SJSA1 (cell line): ENCODE results near the gene DNPEP. TPM values are rescaled to one million over a fixed set of nuclear protein-coding genes. Genes with fewer than 3 reads are reported as not detected.

Experiments used
- DNase-seq, 2 experiments: peaks; one replicate each; pipeline ENCODE4 v3.0.0-alpha.2; 2015 to 2020; ENCODE audit warnings: low spot score in 2 of 2, low read depth in 1 of 2
- H3K27ac ChIP-seq: fragments of 250-450 bp; sonication (Bioruptor Pico); 2 replicates; pipeline ENCODE4 v1.5.1; 2020; ENCODE audit warnings: mild to moderate bottlenecking, moderate library complexity
- H3K27me3 ChIP-seq: fragments of 250-450 bp; sonication (Bioruptor Pico); replicated peaks from 2 replicates; pipeline ENCODE4 v1.5.1; 2020; ENCODE audit warnings: mild to moderate bottlenecking, moderate library complexity
- H3K36me3 ChIP-seq: fragments of 250-450 bp; sonication (Bioruptor Pico); 2 replicates; pipeline ENCODE4 v1.5.1; 2020; ENCODE audit warnings: mild to moderate bottlenecking
- H3K4me1 ChIP-seq: fragments of 250-450 bp; sonication (Bioruptor Pico); replicated peaks from 2 replicates; pipeline ENCODE4 v1.6.1; 2021; ENCODE audit warnings: mild to moderate bottlenecking
- H3K4me3 ChIP-seq: fragments of 250-450 bp; sonication (Bioruptor Pico); 2 replicates; pipeline ENCODE4 v1.5.1; 2020; ENCODE audit warnings: mild to moderate bottlenecking
- H3K9me3 ChIP-seq: fragments of 250-450 bp; sonication (Bioruptor Pico); replicated peaks from 2 replicates; pipeline ENCODE4 v1.5.1; 2020; ENCODE audit warnings: mild to moderate bottlenecking
- total RNA-seq: library from RNA; depleted of rRNA; stranded (reverse); fragments of >200 nt; shearing (Covaris generic); gene quantifications from 2 replicates; pipeline ENCODE4 v1.2.3, GENCODE V29; 2014; rRNA removed

DNPEP gene
- total RNA-seq, result 25.5 and 56.1 TPM in 2 replicates

DNA sequence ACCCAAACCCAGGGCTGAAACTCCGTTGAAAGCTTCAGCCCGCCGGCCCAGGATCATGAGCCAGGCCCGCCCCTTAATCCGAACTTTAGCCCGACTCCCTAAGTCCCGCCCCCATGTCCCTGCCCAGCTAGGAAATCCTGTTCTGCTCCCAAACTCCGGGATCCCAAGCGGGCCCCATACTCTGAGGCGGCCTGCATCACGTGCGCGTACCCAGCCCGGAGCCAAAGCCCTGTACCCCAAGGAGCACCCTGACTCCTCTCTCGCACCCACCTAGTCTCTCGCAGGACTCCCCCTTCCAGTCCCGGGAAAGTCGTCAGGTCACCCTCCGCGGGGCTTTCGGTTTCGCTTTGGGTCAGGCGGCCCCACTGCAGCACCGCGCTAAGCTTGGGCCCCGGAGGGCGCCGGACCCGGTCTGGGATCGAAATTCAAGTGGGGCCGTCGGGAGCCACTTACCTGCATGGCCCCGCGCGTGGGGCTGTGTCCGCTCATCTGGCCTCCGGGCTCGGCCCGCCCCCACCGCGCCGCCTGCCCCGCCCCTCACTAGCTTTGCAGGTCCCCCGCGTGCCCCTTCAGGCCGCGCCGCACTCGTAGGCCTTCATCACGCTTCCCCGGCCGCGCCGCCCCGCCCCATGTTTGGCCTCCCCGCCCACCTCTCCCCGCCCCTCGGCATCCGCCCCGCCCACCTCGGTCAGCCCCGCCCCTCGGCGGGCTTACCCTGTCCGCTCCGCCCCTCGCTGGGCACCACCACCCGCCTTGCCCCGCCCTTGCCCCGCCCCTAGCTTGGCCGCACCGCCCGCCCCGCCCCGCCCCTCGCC lies at the start of gene DNPEP:
Gene DNPEP (minus strand): TSS at position 607 of the 815 bp plus-strand sequence. CDS start 118 bp downstream, at position 489.
- Histone ChIP-seq H3K36me3 (peaks cover 41% of the 10 kb centered on the region), H3K4me3 (peak within 1 kb of the TSS; percentile 87), H3K9me3 (no peaks in the 10 kb centered on the region), H3K27ac (peak within 1 kb of the TSS; percentile 83), H3K27me3 (no peaks in the 10 kb centered on the region), H3K4me1 (peaks cover 14% of the 10 kb centered on the region)
- peak; percentile 86 to 93 for DNase-seq

DNA sequence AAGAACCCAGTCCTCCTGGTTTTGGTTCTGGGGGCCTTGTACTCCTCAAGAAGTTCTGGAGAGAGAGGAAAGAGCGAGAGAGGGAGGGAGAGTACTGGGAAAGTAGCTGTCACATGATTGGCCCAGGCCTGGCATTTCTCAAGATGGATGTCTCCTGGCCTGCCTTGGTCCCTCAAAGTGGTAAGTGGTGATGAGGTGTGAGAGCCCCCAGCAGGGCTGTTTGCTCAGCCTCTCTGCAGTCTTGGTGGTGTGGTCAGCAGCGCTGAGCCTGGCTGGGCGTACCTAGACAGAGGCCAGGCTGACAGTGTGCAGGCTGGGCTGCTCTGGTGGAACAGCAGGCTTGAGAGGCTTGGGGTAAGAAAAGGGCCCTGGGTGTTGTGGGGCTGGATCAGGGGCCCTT lies 49.4 kb upstream of the DNPEP start:
- Histone ChIP-seq H3K27ac (no peak overlapping the region), H3K4me3 (no peak overlapping the region), H3K4me1 (peaks cover 8% of the 10 kb centered on the region), H3K36me3 (no peaks in the 10 kb centered on the region), H3K9me3 (no peaks in the 10 kb centered on the region), H3K27me3 (peaks cover 4% of the 10 kb centered on the region; the same call in 1 of the 2 replicates)
- no peak for DNase-seq

DNA sequence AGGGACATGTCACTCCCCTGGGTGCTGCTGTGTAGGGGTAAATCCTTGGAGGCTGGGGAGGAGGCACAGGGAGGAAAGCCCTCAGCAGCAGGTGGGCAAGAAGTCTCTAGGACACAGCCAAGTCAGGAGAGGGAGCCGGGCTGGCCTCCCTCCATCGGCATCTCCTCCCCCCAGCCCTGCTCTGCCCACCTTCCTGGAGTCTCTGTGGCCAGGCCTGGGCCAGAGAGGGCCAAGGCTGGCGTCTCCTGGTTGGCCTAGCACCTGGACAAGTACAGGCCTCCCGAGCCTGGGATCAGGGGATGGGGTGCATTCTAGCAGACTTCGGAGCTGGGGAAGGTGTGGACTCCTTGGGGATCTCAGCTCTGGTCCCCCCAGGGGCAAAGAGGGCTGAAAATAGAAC lies 48.8 kb upstream of the DNPEP start:
- H3K27me3 ChIP-seq, result peaks cover 4% of the 10 kb centered on the region; the same call in 1 of the 2 replicates
- no peaks in the 10 kb centered on the region for H3K36me3 ChIP-seq
- H3K9me3 ChIP-seq, result no peaks in the 10 kb centered on the region
- peaks cover 6% of the 10 kb centered on the region for H3K4me1 ChIP-seq
- H3K27ac ChIP-seq, result no peak overlapping the region
- no peak for DNase-seq
- H3K4me3 ChIP-seq, result no peak overlapping the region

DNA sequence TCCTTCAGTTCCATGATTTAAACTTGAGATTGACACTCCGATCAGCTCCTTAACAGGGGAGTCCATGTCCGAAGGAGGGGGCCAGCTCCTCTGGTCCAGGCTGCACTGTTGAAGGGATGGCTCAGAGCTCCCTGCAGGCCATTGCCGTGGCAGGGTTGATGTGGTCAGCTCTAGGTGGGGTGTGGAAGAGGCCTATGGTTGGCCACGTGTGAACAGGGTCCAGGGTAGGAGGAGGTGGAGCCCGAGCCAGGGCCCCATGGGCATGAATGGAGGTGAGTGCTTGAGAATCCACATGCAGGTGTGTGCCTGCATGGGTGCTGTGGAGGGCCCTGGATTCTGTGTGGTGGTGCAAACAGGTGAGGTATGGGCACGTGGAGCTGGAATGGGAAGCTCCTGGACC lies 48.0 kb upstream of the DNPEP start:
- H3K27ac ChIP-seq, result no peak overlapping the region
- H3K36me3 ChIP-seq, result no peaks in the 10 kb centered on the region
- H3K4me3 ChIP-seq, result no peak overlapping the region
- H3K4me1 ChIP-seq, result no peaks in the 10 kb centered on the region
- no peaks in the 10 kb centered on the region for H3K9me3 ChIP-seq
- peaks cover 2% of the 10 kb centered on the region; the same call in 1 of the 2 replicates for H3K27me3 ChIP-seq
- no peak for DNase-seq

DNA sequence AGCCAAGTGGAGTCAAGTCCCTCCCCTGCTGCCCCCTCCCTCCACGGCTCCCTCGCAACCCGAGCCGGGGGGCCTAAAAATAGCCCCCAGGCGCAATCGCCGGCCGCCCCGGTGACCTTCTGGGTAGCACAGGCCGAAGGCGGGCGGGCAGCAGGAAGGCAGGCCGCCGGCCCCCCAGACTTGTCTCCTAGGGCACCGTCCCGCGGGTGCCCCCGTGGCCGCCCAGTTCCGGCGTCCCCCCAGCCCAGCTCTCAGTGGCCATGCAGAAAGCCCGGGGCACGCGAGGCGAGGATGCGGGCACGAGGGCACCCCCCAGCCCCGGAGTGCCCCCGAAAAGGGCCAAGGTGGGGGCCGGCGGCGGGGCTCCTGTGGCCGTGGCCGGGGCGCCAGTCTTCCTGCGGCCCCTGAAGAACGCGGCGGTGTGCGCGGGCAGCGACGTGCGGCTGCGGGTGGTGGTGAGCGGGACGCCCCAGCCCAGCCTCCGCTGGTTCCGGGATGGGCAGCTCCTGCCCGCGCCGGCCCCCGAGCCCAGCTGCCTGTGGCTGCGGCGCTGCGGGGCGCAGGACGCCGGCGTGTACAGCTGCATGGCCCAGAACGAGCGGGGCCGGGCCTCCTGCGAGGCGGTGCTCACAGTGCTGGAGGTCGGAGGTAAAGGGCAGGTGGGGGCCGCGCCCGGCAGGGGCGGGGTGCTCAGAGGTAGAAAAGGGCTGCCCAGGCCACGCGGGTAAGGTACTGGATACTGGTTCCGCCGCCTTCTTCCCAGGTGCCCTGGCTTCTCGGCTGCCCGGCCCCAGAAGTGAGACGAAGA lies 47.2 kb upstream of the DNPEP start, which contains the start of gene SPEG:
Gene SPEG (plus strand): TSS at position 126 of the 808 bp plus-strand sequence. CDS start 135 bp downstream, at position 261.
- DNase-seq, result no peak
- H3K4me3 ChIP-seq, result no peak within 1 kb of the TSS
- H3K4me1 ChIP-seq, result no peaks in the 10 kb centered on the region
- H3K9me3 ChIP-seq, result no peaks in the 10 kb centered on the region
- H3K27me3 ChIP-seq, result no peaks in the 10 kb centered on the region
- no peak within 1 kb of the TSS for H3K27ac ChIP-seq
- no peaks in the 10 kb centered on the region for H3K36me3 ChIP-seq

DNA sequence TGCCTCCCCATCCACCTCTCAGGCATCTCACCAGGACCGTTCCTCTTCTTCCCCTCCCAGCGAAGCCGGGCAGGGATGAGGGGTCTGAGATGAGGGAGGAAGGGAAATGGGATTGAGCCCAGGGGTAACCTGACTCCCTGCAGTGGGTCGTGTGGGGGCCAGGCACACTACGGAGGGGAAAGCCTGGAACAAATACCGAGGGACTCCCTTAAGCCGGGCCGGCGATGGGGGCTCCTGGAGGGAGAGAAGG lies 46.7 kb upstream of the DNPEP start:
- Histone ChIP-seq H3K4me3 (no peak overlapping the region), H3K27me3 (no peaks in the 10 kb centered on the region), H3K4me1 (no peaks in the 10 kb centered on the region), H3K36me3 (no peaks in the 10 kb centered on the region), H3K9me3 (no peaks in the 10 kb centered on the region), H3K27ac (no peak overlapping the region)
- no peak for DNase-seq

DNA sequence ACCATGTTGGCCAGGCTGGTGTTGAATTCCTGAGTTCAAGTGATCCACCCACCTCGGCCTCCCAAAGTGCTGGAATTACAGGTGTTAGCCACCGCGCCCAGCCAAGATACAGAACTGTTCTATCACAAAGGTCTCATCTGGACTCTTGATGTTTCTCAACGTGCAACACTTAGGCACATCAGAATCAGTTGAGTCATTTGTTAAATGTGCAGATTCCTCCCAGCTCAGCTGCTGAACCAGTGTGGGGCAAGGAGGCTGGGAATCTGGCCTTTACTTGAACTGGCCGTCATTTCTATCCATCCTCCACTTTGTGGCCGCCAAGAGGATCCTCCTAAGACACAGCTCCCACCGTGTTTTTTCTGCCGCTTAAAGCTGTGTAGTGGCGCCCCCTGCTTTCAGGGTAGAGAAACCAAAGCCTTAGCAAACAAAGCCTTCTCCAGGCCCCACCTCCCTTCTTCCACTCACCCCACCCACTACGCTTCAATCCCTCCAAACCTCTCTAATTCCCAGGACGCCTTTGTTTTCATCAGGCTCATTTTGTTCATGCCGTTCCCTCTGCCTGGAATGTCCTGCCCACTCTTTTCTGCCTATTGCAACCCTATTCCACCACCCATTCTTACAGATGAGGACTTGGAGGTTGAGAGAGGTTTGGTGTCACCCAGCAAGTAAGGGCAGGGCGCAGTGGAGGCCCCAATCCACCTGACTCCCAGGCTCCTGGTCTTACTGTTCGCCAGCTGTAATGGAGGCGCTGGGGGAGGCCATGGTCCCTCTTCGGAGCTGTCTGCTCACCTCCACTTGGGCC lies 46.2 kb upstream of the DNPEP start:
- Histone ChIP-seq H3K36me3 (no peaks in the 10 kb centered on the region), H3K4me3 (no peak overlapping the region), H3K9me3 (no peaks in the 10 kb centered on the region), H3K27me3 (no peaks in the 10 kb centered on the region), H3K4me1 (no peaks in the 10 kb centered on the region), H3K27ac (no peak overlapping the region)
- DNase-seq, result no peak

DNA sequence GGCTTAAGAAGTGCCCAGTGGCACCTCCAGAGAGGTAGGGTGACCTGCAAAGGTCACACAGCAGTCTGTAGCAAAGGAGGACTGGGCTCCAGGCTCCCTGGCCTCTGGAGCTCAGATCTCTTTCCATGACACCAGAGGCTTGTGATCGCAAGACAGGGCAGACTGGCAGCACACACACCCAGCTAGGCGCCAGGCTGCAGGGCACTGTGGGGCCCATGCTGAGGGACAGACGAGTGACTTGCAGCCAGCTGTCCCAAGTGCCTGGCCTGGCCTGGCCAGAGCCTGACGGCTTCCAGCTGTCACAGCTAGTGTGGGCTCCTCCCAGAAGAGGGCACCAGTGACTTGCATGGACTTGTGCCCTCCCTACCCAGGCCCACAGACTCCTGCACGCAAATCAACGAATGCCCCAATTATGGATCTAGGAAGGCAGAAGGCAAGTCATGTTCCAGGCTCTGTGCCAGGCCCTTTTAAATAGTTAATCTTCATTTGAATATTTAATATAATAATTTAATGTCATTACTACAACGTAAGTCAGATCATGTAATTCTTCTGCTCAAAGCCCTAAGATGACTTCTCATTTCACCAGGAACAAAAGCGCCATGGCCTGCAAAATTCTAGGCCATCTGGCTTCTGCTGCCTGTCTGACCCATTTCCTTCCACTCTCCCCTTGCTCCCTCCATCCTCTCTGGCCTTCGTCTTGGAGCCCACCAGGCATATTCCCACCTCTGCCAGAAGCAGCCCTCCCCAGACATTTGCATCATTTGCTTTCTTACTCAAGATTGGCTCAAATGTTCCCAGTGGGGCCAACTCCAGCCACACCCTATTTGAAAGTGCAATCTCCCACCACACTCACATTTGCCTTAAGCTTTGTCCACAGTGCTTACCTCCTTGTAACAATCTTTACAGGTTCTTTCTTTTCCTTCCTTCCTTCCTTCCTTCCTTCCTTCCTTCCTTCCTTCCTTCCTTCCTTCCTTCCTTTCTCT lies 43.2 kb upstream of the DNPEP start:
- Histone ChIP-seq H3K4me3 (no peak overlapping the region), H3K9me3 (no peaks in the 10 kb centered on the region), H3K4me1 (no peaks in the 10 kb centered on the region), H3K27ac (no peak overlapping the region), H3K36me3 (no peaks in the 10 kb centered on the region), H3K27me3 (no peaks in the 10 kb centered on the region)
- peak in 1 of 2 experiments; percentile 16 for DNase-seq

DNA sequence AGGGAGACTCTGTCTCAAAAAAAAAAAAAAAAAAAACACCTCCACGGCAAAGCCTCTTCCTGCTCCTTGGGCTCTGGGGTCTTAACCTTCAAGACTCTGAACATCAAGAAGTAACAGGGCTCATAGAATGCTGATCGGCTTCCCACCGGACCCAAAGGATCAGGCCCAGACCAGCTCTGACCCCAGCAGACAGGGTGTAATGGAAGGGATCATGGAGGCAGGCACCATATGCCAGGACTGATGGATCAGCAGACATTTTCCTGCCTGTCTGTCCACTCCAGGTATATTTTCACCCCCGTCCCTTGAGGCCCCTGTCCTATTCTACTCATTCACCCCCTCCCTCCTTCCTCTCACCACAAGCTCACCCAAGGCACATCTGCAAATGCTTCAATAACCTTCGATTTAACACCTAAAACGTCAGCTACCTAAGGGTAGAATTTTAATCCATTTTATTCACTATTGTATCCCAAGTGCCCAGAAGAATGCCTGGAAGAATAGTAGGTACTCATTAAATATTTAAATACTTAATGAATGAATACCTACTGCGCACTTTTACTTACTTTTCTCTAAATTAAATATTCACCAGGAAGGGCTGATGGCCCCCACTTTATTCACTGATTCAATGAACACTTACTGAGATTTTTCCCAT lies 42.4 kb upstream of the DNPEP start:
- Histone ChIP-seq H3K9me3 (no peaks in the 10 kb centered on the region), H3K4me3 (no peak overlapping the region), H3K27ac (no peak overlapping the region), H3K4me1 (no peaks in the 10 kb centered on the region), H3K36me3 (no peaks in the 10 kb centered on the region), H3K27me3 (no peaks in the 10 kb centered on the region)
- no peak for DNase-seq

DNA sequence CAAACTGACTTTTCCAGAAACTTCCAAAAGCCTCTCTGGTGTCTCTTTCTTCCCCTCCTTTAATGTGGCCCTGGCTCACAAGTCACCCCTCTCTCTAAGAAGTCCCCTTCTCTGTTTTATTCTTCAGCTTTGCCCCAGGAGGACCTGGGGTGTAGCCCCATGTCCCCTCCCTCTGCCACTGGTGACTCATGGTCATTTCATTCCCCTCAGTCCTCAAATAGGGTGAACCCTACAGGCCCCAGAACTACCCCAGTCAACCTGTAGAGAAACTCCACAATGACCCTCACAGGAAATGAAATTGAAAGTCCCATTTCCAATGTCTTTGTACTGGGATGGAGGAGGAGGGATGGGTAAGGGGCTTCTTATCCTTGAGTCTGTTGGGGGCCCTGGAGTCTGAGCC lies 40.8 kb upstream of the DNPEP start:
- no peaks in the 10 kb centered on the region for H3K9me3 ChIP-seq
- no peak overlapping the region for H3K4me3 ChIP-seq
- no peak overlapping the region for H3K27ac ChIP-seq
- no peaks in the 10 kb centered on the region for H3K36me3 ChIP-seq
- no peak for DNase-seq
- 0 out of 2 replicates have a peak, but pooled peaks cover 6% of the 10 kb centered on the region for H3K4me1 ChIP-seq
- 0 out of 2 replicates have a peak, but pooled peaks cover 2% of the 10 kb centered on the region for H3K27me3 ChIP-seq

DNA sequence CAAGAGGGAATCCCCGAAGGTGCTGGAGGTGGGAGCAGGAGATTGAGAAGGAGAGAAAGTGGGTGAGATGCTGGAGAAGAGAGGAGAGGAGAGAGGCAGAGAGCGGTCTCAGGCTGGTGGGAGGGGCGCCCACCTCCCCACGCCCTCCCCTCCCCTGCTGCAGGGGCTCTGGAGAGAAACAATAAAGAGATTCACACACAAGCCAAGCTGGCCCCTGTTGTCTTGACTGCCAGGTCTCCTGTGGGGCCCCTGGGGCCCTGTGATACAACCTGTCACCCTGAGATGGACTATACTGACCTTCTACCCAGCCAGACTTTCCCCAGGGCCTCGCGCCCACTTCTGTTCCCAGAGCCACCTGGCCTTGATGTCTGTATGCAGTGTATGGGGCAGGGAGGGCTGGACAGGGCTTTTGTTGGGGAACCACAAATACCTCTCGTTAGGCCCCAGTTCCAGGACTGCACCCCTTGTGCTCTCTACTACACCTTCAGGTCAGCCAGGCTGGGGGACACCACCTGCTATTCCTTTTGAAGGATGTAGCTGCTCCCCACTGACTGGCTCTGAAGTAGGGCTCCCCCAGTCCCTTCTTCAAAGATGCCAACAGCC lies 38.9 kb upstream of the DNPEP start:
- no peak for DNase-seq
- Histone ChIP-seq H3K9me3 (no peaks in the 10 kb centered on the region), H3K27ac (no peak overlapping the region), H3K4me3 (no peak overlapping the region), H3K36me3 (no peaks in the 10 kb centered on the region), H3K4me1 (0 out of 2 replicates have a peak, but pooled peaks cover 6% of the 10 kb centered on the region), H3K27me3 (0 out of 2 replicates have a peak, but pooled peaks cover 2% of the 10 kb centered on the region)

DNA sequence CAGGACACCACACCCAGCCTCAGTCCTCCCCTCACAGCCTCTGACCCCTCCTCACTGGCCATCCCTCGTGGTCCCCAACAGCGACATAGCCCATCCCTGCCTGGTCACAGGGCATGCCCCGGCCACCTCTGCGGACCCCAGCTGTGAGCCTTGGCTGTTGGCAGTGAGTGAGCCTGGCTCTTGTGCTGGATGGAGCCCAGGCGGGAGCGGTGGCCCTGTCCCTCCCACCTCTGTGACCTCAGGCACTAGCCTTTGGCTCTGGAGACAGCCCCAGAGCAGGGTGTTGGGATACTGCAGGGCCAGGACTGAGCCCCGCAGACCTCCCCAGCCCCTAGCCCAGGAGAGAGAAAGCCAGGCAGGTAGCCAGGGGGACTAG lies 38.3 kb upstream of the DNPEP start:
- Histone ChIP-seq H3K9me3 (no peaks in the 10 kb centered on the region), H3K4me1 (0 out of 2 replicates have a peak, but pooled peaks cover 6% of the 10 kb centered on the region), H3K27ac (no peak overlapping the region), H3K4me3 (no peak overlapping the region), H3K27me3 (0 out of 2 replicates have a peak, but pooled peaks cover 2% of the 10 kb centered on the region), H3K36me3 (no peaks in the 10 kb centered on the region)
- no peak for DNase-seq
